Fibroblast of skin of left biceps (primary cell): Measurements from ENCODE around the gene FGD3.
"Not testable (repeated sequence)": the region's sequence is repeated elsewhere in the genome, so short reads cannot be mapped to it uniquely, and the experiment has no call there.

ENCODE experiments used
- DNase-seq, 2 experiments: peaks; one replicate each; pipeline ENCODE4 v3.0.0-alpha.2; 2013; ENCODE audit warnings: low read depth in 2 of 2

FGD3 gene

GRCh38 chr9:92977279-92977678, 30.0 kb downstream of the FGD3 start:
- DNase-seq: no peak

- DNase-seq: no peak
Observed at GRCh38 chr9:92978345-92978875, 31.1 kb downstream of the FGD3 start.

GRCh38 chr9:92979283-92980056, 32.1 kb downstream of the FGD3 start:
- no peak for DNase-seq

- no peak for DNase-seq
Observed at GRCh38 chr9:92980085-92980745, 32.9 kb downstream of the FGD3 start.

- no peak for DNase-seq
Observed at GRCh38 chr9:92982130-92982529, 34.8 kb downstream of the FGD3 start.

GRCh38 chr9:92983984-92984589, 36.8 kb downstream of the FGD3 start:
- DNase-seq: no peak

GRCh38 chr9:92984976-92985375, 37.7 kb downstream of the FGD3 start:
- DNase-seq: no peak

- no peak for DNase-seq
Observed at GRCh38 chr9:92986176-92987119, 39.1 kb downstream of the FGD3 start.

- DNase-seq: no peak
Observed at GRCh38 chr9:92988215-92988768, 41.0 kb downstream of the FGD3 start.

GRCh38 chr9:92989561-92989960, 42.2 kb downstream of the FGD3 start:
- DNase-seq: no peak

GRCh38 chr9:92990461-92990860, 43.1 kb downstream of the FGD3 start:
- DNase-seq: no peak

- DNase-seq: no peak
Observed at GRCh38 chr9:92992549-92992948, 45.2 kb downstream of the FGD3 start.

GRCh38 chr9:92998871-92999270, 51.5 kb downstream of the FGD3 start:
- DNase-seq: not testable (repeated sequence)

- DNase-seq: no peak
Observed at GRCh38 chr9:93001031-93001430, 53.7 kb downstream of the FGD3 start.

- no peak for DNase-seq
Observed at GRCh38 chr9:93002700-93003099, 55.4 kb downstream of the FGD3 start.

GRCh38 chr9:93003552-93004407, 56.5 kb downstream of the FGD3 start:
- DNase-seq: no peak

GRCh38 chr9:93004561-93004960, 57.2 kb downstream of the FGD3 start:
- no peak for DNase-seq

- no peak for DNase-seq
Observed at GRCh38 chr9:93005876-93006275, 58.6 kb downstream of the FGD3 start.

- DNase-seq: no peak
Observed at GRCh38 chr9:93007529-93008058, 60.3 kb downstream of the FGD3 start.

- no peak for DNase-seq
Observed at GRCh38 chr9:93008457-93008856, 61.1 kb downstream of the FGD3 start.
